SK-N-SH (cell line): ENCODE data around the gene GPM6B. TPM values are rescaled to one million over a fixed set of nuclear protein-coding genes. Genes with fewer than 3 reads are reported as not detected.

Source experiments
- CTCF ChIA-PET: fragments of 300-600, 350-600 bp; formaldehyde crosslinking; extraction: SDS; loops from one replicate; lab custom pipeline; 2021; lab: Yijun Ruan, JAX
- POLR2A ChIA-PET: fragments of 350-600 bp; sonication (Branson Sonifier 250); formaldehyde crosslinking; extraction: SDS; loops from one replicate; lab custom pipeline; 2020; ENCODE audit warnings: antibody characterized with exemption, inconsistent platforms; lab: Yijun Ruan, JAX
- DNase-seq: peaks from one replicate; pipeline ENCODE4 v3.0.0; 2012
- H2AFZ ChIP-seq: fragments of 200-600 bp; sonication (generic); 2 replicates; pipeline ENCODE4 v1.8.1; 2016; ENCODE audit warnings: antibody characterized with exemption, mild to moderate bottlenecking, low read depth
- H3F3A ChIP-seq: fragments of 200-600 bp; sonication (generic); replicated peaks from 2 replicates; pipeline ENCODE3; 2016; ENCODE audit warnings: antibody characterized with exemption, mild to moderate bottlenecking; ENCODE audit not compliant: insufficient read depth
- H3K27ac ChIP-seq, 2 experiments: fragments of 200-500 bp in 1 of 2; fragments of 200-600 bp in 1 of 2; sonication (Bioruptor generic) in 1 of 2; sonication (generic), shearing (Covaris generic) in 1 of 2; 2 replicates each; pipeline versions ENCODE4 v1.5.1 to v1.6.1; 2014 to 2016; ENCODE audit warnings: low read depth in 2 of 2, inconsistent platforms in 1 of 2, low read length in 1 of 2, mild to moderate bottlenecking in 1 of 2, mixed read lengths in 1 of 2
- H3K27me3 ChIP-seq: fragments of 200-600 bp; sonication (generic), shearing (Covaris generic); 2 replicates; pipeline ENCODE4 v1.6.1; 2016; ENCODE audit warnings: mixed run types; ENCODE audit not compliant: insufficient read depth
- H3K36me3 ChIP-seq, 2 experiments: fragments of 200-500 bp in 1 of 2; fragments of 200-600 bp in 1 of 2; sonication (Bioruptor generic) in 1 of 2; sonication (generic) in 1 of 2; replicated peaks in 1 of 2; 2 replicates each; pipeline versions ENCODE3 to v1.5.1; 2014 to 2016; ENCODE audit warnings: low read length in 1 of 2, mild to moderate bottlenecking in 1 of 2; ENCODE audit not compliant: insufficient read depth in 2 of 2, control insufficient read depth in 1 of 2
- H3K4me1 ChIP-seq, 2 experiments: fragments of 200-500 bp in 1 of 2; fragments of 200-600 bp in 1 of 2; sonication (Bioruptor generic) in 1 of 2; sonication (generic), shearing (Covaris generic) in 1 of 2; 2 replicates each; pipeline versions ENCODE4 v1.5.1 to v1.6.1; 2014 to 2016; ENCODE audit warnings: low read depth in 1 of 2, low read length in 1 of 2, mixed run types in 1 of 2; ENCODE audit not compliant: insufficient read depth in 2 of 2, control insufficient read depth in 1 of 2
- H3K4me2 ChIP-seq: fragments of 200-600 bp; sonication (generic), shearing (Covaris generic); 2 replicates; pipeline ENCODE4 v1.6.1; 2017; ENCODE audit warnings: mixed run types
- H3K4me3 ChIP-seq, 2 experiments: fragments of 200-500 bp in 1 of 2; fragments of 200-600 bp in 1 of 2; sonication (Bioruptor generic) in 1 of 2; sonication (generic), shearing (Covaris generic) in 1 of 2; 2 replicates each; pipeline versions ENCODE4 v1.5.1 to v1.8.1; 2014 to 2016; ENCODE audit warnings: low read depth in 2 of 2, inconsistent platforms in 1 of 2, low read length in 1 of 2, mild to moderate bottlenecking in 1 of 2, mixed read lengths in 1 of 2, moderate library complexity in 1 of 2
- H3K79me2 ChIP-seq: fragments of 200-600 bp; sonication (generic); 2 replicates; pipeline ENCODE4 v1.8.1; 2017; ENCODE audit warnings: mild to moderate bottlenecking; ENCODE audit not compliant: insufficient read depth
- H3K9ac ChIP-seq: fragments of 200-600 bp; sonication (generic); 2 replicates; pipeline ENCODE4 v1.6.1; 2017; ENCODE audit warnings: mixed run types
- H3K9me2 ChIP-seq: fragments of 200-600 bp; sonication (generic); 2 replicates; pipeline ENCODE4 v1.6.1; 2017; ENCODE audit warnings: mixed run types
- H3K9me3 ChIP-seq: fragments of 200-600 bp; sonication (generic); 2 replicates; pipeline ENCODE4 v1.6.1; 2017; ENCODE audit warnings: mixed run types, mild to moderate bottlenecking, moderate library complexity
- H4K20me1 ChIP-seq: fragments of 200-600 bp; sonication (generic); 2 replicates; pipeline ENCODE4 v1.6.1; 2017; ENCODE audit warnings: mild to moderate bottlenecking, mixed run types; ENCODE audit not compliant: insufficient read depth
- EP300 ChIP-seq, 2 experiments: IDR thresholded peaks; 2 replicates each; pipeline versions ENCODE4 v1.4.0 to v1.6.1; 2012; ENCODE audit warnings: borderline replicate concordance in 1 of 2, low read depth in 1 of 2, low read length in 1 of 2
- FOXJ3 ChIP-seq: sonication (generic); formaldehyde crosslinking; IDR thresholded peaks from 2 replicates; pipeline ENCODE4 v1.5.1; 2020; ENCODE audit warnings: mild to moderate bottlenecking, missing genetic modification reagents
- FOXM1 ChIP-seq: IDR thresholded peaks from 2 replicates; pipeline ENCODE4 v1.4.0; 2012; ENCODE audit warnings: low read depth, mild to moderate bottlenecking
- GATA2 ChIP-seq: sonication (generic); formaldehyde crosslinking; IDR thresholded peaks from 2 replicates; pipeline ENCODE4 v1.5.0; 2020; ENCODE audit warnings: mild to moderate bottlenecking, missing genetic modification reagents
- MXI1 ChIP-seq: IDR thresholded peaks from 2 replicates; pipeline ENCODE4 v1.6.1; 2012; ENCODE audit warnings: mild to moderate bottlenecking, low read depth, low read length, improper control_type of control experiment
- NFIC ChIP-seq: IDR thresholded peaks from 2 replicates; pipeline ENCODE4 v1.4.0; 2012; ENCODE audit warnings: borderline replicate concordance
- NRF1 ChIP-seq: IDR thresholded peaks from 2 replicates; pipeline ENCODE4 v1.6.1; 2012; ENCODE audit warnings: low read depth, mild to moderate bottlenecking, low read length
- RCOR1 ChIP-seq: fragments of 150-350 bp; IDR thresholded peaks from 2 replicates; pipeline ENCODE4 v1.6.1; 2017; ENCODE audit warnings: antibody characterized with exemption, low read length
- RFX5 ChIP-seq: IDR thresholded peaks from 2 replicates; pipeline ENCODE4 v1.6.1; 2012; ENCODE audit warnings: mild to moderate bottlenecking, improper control_type of control experiment, low read length
- SIN3A ChIP-seq: IDR thresholded peaks from 2 replicates; pipeline ENCODE4 v1.6.1; 2012; ENCODE audit warnings: low read depth, mild to moderate bottlenecking, low read length, moderate library complexity, borderline replicate concordance
- SMC3 ChIP-seq: IDR thresholded peaks from 2 replicates; pipeline ENCODE4 v1.6.1; 2012; ENCODE audit warnings: low read depth, low read length, improper control_type of control experiment
- TAF1 ChIP-seq: IDR thresholded peaks from 2 replicates; pipeline ENCODE4 v1.6.1; 2012; ENCODE audit warnings: low read depth, mild to moderate bottlenecking, low read length, moderate library complexity, borderline replicate concordance
- TCF12 ChIP-seq: IDR thresholded peaks from 2 replicates; pipeline ENCODE4 v1.4.0; 2012
- USF2 ChIP-seq: fragments of 150-350 bp; IDR thresholded peaks from 2 replicates; pipeline ENCODE4 v1.6.1; 2017; ENCODE audit warnings: antibody characterized with exemption, low read length, low read depth, borderline replicate concordance
- WGBS: methylation state at CpG from one replicate; pipeline ENCODE4 v1.1.6; 2017; ENCODE audit warnings: low lambda C conversion rate; 5-methylcytosine and 5-hydroxymethylcytosine counted together
- polyA plus RNA-seq, 3 experiments: library from polyadenylated mRNA; depleted of rRNA; stranded (reverse); fragments of >200 nt; gene quantifications; 2 replicates each; pipeline ENCODE4 v1.2.3, GENCODE V29; 2012
- TF ChIP-seq, protein P1 (sequence below): IDR thresholded peaks from 2 replicates; pipeline ENCODE4; 2012
- TF ChIP-seq, protein P2 (sequence below): IDR thresholded peaks from 2 replicates; pipeline ENCODE4 v1.6.1; 2012; ENCODE audit warnings: mild to moderate bottlenecking, low read depth, low read length, moderate library complexity

GPM6B gene
- polyA plus RNA-seq, 1 of the 3 experiments (the other 2 are of a cell fraction), result 1.2 TPM

DNA sequence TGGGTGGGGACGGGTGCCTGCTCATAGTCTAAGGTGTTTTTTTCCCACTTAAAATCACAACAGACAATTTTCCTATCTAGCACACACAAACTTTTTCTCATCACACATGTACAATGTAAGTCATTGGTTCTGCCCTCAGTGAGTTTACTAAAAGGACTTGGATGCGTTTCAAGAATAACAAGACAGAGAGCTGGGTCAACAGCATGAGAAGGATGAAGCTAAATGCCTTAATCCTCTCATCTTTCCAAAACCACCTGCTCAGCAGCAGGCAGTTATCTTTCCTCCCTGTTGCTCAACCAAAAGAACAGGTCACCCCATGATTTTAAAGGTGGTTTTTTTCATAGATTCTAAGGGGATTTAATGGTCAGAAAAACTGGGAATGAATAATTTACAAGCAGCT, 42.2 kb downstream of the GPM6B start (continued):
- TF ChIP-seq, protein P1, sequence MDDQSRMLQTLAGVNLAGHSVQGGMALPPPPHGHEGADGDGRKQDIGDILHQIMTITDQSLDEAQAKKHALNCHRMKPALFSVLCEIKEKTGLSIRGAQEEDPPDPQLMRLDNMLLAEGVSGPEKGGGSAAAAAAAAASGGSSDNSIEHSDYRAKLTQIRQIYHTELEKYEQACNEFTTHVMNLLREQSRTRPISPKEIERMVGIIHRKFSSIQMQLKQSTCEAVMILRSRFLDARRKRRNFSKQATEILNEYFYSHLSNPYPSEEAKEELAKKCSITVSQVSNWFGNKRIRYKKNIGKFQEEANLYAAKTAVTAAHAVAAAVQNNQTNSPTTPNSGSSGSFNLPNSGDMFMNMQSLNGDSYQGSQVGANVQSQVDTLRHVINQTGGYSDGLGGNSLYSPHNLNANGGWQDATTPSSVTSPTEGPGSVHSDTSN, result no peak
- TF ChIP-seq NFIC (no peak), FOXM1 (no peak), GATA2 (CRISPR knock-in tag) (no peak), RCOR1 (no peak)
- TF ChIP-seq, all 33 proteins: peak for 0

DNA sequence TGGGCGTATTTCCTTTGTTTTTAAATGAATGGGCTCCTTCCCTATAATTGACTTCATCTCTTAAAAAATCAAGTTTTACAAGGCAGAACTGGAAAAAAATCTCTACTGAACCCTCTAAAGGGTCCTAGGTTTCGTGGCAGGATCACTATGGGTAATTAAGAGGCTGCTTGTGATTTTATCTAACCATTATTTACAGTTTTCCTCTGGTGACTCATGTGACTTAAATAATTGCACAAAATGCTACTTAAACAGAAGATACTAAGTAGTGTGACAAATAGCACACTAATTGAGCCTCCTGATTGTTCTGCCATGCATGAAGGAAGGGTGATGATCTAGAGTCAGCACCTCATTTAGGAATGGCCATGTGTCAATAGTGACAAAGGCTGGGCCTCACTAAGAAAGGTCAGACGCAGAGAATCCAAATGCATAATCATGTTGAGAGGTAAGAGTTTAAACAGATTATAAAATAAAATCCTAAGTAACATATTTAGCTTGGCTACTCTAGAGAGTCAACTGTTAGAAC, 46.8 kb downstream of the GPM6B start:
- POLR2A ChIA-PET, result no interaction called here
- no peak overlapping the region for H3K4me2 ChIP-seq
- no peak overlapping the region for H3K4me3 ChIP-seq
- TF ChIP-seq EP300 (IDR thresholded peaks at IDR 0.05; ENCODE audit: borderline replicate concordance in 1 of 2, low read depth in 1 of 2, low read length in 1 of 2), result no peak
- TF ChIP-seq RFX5, result no peak
- TF ChIP-seq USF2, result no peak
- TF ChIP-seq RCOR1, result no peak
- no peak for TF ChIP-seq MXI1
- TF ChIP-seq NFIC, result no peak
- TF ChIP-seq SMC3, result no peak
- no peak for TF ChIP-seq TAF1
- TF ChIP-seq FOXJ3 (CRISPR knock-in tag), result no peak
- TF ChIP-seq FOXM1, result no peak
- TF ChIP-seq, protein P2, sequence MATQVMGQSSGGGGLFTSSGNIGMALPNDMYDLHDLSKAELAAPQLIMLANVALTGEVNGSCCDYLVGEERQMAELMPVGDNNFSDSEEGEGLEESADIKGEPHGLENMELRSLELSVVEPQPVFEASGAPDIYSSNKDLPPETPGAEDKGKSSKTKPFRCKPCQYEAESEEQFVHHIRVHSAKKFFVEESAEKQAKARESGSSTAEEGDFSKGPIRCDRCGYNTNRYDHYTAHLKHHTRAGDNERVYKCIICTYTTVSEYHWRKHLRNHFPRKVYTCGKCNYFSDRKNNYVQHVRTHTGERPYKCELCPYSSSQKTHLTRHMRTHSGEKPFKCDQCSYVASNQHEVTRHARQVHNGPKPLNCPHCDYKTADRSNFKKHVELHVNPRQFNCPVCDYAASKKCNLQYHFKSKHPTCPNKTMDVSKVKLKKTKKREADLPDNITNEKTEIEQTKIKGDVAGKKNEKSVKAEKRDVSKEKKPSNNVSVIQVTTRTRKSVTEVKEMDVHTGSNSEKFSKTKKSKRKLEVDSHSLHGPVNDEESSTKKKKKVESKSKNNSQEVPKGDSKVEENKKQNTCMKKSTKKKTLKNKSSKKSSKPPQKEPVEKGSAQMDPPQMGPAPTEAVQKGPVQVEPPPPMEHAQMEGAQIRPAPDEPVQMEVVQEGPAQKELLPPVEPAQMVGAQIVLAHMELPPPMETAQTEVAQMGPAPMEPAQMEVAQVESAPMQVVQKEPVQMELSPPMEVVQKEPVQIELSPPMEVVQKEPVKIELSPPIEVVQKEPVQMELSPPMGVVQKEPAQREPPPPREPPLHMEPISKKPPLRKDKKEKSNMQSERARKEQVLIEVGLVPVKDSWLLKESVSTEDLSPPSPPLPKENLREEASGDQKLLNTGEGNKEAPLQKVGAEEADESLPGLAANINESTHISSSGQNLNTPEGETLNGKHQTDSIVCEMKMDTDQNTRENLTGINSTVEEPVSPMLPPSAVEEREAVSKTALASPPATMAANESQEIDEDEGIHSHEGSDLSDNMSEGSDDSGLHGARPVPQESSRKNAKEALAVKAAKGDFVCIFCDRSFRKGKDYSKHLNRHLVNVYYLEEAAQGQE, result no peak
- no peak for TF ChIP-seq TCF12
- TF ChIP-seq SIN3A, result no peak
- no peak for TF ChIP-seq NRF1
- TF ChIP-seq, all 33 proteins: peak for 0
- Histone ChIP-seq H3K79me2 (no peaks in the 10 kb centered on the region; the same call in 1 of the 2 replicates), H3K9me2 (no peaks in the 10 kb centered on the region), H3F3A (no peaks in the 10 kb centered on the region), H3K4me1 (no peaks in the 10 kb centered on the region), H3K27me3 (no peaks in the 10 kb centered on the region), H2AFZ (no peak overlapping the region), H3K9me3 (no peaks in the 10 kb centered on the region), H3K36me3 (peaks cover 78 to 92% of the 10 kb centered on the region in 2 experiments), H3K27ac (no peak overlapping the region), H4K20me1 (no peaks in the 10 kb centered on the region), H3K9ac (no peak overlapping the region)
- WGBS, result 95% methylated on average over 3 of the region's 3 CpGs
- CTCF ChIA-PET, result interaction anchor here (1.0 to 1.3 kb wide), 3 partner anchors 20 to 262 kb away, joined by 3 read pairs; no protein-coding TSS in a partner anchor
- no peak for DNase-seq
